CD14-positive monocyte (primary cell): ENCODE data around the gene PPP2R2C. TPM values are rescaled to one million over a fixed set of nuclear protein-coding genes. Genes with fewer than 3 reads are reported as not detected.

Source experiments
- DNase-seq, 3 donors: peaks; one replicate each; pipeline ENCODE4 v3.0.0-alpha.2; 2011 to 2022
- H2AFZ ChIP-seq: 2 replicates; pipeline ENCODE4 v1.6.0; 2012; ENCODE audit warnings: mild to moderate bottlenecking, low read depth, low read length, inconsistent platforms; ENCODE audit not compliant: insufficient read depth, poor library complexity, severe bottlenecking
- H3K27ac ChIP-seq, 2 donors: 1 replicate in 1 of 2; 2 replicates in 1 of 2; pipeline ENCODE4 v1.5.1; 2012 to 2013; ENCODE audit warnings: low read length in 2 of 2, control low read depth in 1 of 2, inconsistent platforms in 1 of 2, low read depth in 1 of 2, mild to moderate bottlenecking in 1 of 2
- H3K27me3 ChIP-seq, 2 donors: one replicate each; pipeline versions ENCODE4 v1.6.0 to v1.6.1; 2011 to 2013; ENCODE audit warnings: low read length in 2 of 2; ENCODE audit not compliant: control insufficient read depth in 2 of 2, insufficient read depth in 2 of 2
- H3K36me3 ChIP-seq, 2 donors: replicated peaks in 1 of 2; 1 replicate in 1 of 2; 2 replicates in 1 of 2; pipeline versions ENCODE4 v1.5.1 to v1.6.1; 2012 to 2013; ENCODE audit warnings: low read length in 2 of 2, control low read depth in 1 of 2, inconsistent platforms in 1 of 2, mild to moderate bottlenecking in 1 of 2; ENCODE audit not compliant: insufficient read depth in 2 of 2, control insufficient read depth in 1 of 2
- H3K4me1 ChIP-seq, 2 donors: 1 replicate in 1 of 2; 2 replicates in 1 of 2; pipeline versions ENCODE4 v1.5.1 to v1.6.1; 2012 to 2013; ENCODE audit warnings: low read length in 2 of 2, control low read depth in 1 of 2, inconsistent platforms in 1 of 2, mild to moderate bottlenecking in 1 of 2, moderate library complexity in 1 of 2; ENCODE audit not compliant: insufficient read depth in 2 of 2, control insufficient read depth in 1 of 2
- H3K4me2 ChIP-seq: replicated peaks from 2 replicates; pipeline ENCODE3; 2012; ENCODE audit warnings: low read length, moderate library complexity, mild to moderate bottlenecking; ENCODE audit not compliant: poor library complexity, severe bottlenecking; ENCODE audit errors: extremely low read depth
- H3K4me3 ChIP-seq, 3 experiments: fragments of 200-600 bp in 1 of 3; sonication (generic) in 1 of 3; replicated peaks in 1 of 3; 1 replicate in 2 of 3; 2 replicates in 1 of 3; pipeline ENCODE4 v1.5.1; 2011 to 2013; ENCODE audit warnings: low read length in 3 of 3, mild to moderate bottlenecking in 3 of 3, control low read depth in 2 of 3, low read depth in 2 of 3, inconsistent platforms in 1 of 3, moderate library complexity in 1 of 3
- H3K79me2 ChIP-seq: 2 replicates; pipeline ENCODE4 v1.6.0; 2012; ENCODE audit warnings: mild to moderate bottlenecking, control low read depth, inconsistent platforms, low read length, moderate library complexity; ENCODE audit not compliant: insufficient read depth
- H3K9ac ChIP-seq: 2 replicates; pipeline ENCODE4 v1.6.0; 2017; ENCODE audit warnings: low read length, mild to moderate bottlenecking; ENCODE audit not compliant: insufficient read depth, poor library complexity, severe bottlenecking
- H3K9me3 ChIP-seq, 2 donors: replicated peaks in 1 of 2; 1 replicate in 1 of 2; 2 replicates in 1 of 2; pipeline versions ENCODE4 v1.5.1 to v1.6.1; 2012 to 2013; ENCODE audit warnings: low read length in 2 of 2, control low read depth in 1 of 2; ENCODE audit not compliant: control insufficient read depth in 1 of 2, insufficient read depth in 1 of 2
- H4K20me1 ChIP-seq: 2 replicates; pipeline ENCODE4 v1.6.0; 2012; ENCODE audit warnings: mild to moderate bottlenecking, low read length, control low read depth, moderate library complexity; ENCODE audit not compliant: insufficient read depth
- H3K27ac Mint-ChIP-seq, 7 donors: one replicate each; pipeline ENCODE4 v1.8.0; 2020; ENCODE audit warnings: mild to moderate bottlenecking in 7 of 7, mixed read lengths in 7 of 7, moderate library complexity in 6 of 7, inconsistent platforms in 2 of 7
- H3K27me3 Mint-ChIP-seq, 3 donors: one replicate each; pipeline ENCODE4 v1.8.0; 2021 to 2022; ENCODE audit warnings: low read depth in 3 of 3, mild to moderate bottlenecking in 3 of 3, mixed read lengths in 3 of 3, moderate library complexity in 3 of 3, inconsistent platforms in 1 of 3
- H3K36me3 Mint-ChIP-seq, 2 donors: one replicate each; pipeline ENCODE4 v1.8.0; 2020; ENCODE audit warnings: mixed read lengths in 2 of 2, inconsistent platforms in 1 of 2, mild to moderate bottlenecking in 1 of 2
- H3K4me1 Mint-ChIP-seq: one replicate; pipeline ENCODE4 v1.8.0; 2020; ENCODE audit warnings: mild to moderate bottlenecking, mixed read lengths
- H3K4me3 Mint-ChIP-seq, 2 donors: one replicate each; pipeline ENCODE4 v1.8.0; 2020; ENCODE audit warnings: mild to moderate bottlenecking in 2 of 2, mixed read lengths in 2 of 2, moderate library complexity in 1 of 2
- H3K9me3 Mint-ChIP-seq, 7 donors: one replicate each; pipeline ENCODE4 v1.8.0; 2020 to 2022; ENCODE audit warnings: mixed read lengths in 7 of 7, mild to moderate bottlenecking in 6 of 7, moderate library complexity in 6 of 7, inconsistent platforms in 2 of 7
- WGBS: methylation state at CpG from one replicate; pipeline ENCODE4 v1.1.5; 2013; ENCODE audit warnings: missing lambda C conversion rate; ENCODE audit not compliant: insufficient coverage; 5-methylcytosine and 5-hydroxymethylcytosine counted together
- intact Hi-C, 2 donors: fragments of 100-400 bp; cut with micrococcal nuclease; formaldehyde crosslinking; loops; one replicate each; pipeline versions ENCODE4 v1.15.0 to v1.15.1; 2023
- polyA plus RNA-seq, 3 donors: library from polyadenylated mRNA; depleted of rRNA in 1 of 3; unstranded in 2 of 3; stranded (reverse) in 1 of 3; fragments of 300-500 nt in 2 of 3; fragments of >200 nt in 1 of 3; fragmentation: Illumina TruSeq in 2 of 3; gene quantifications; 1 replicate in 2 of 3; 2 replicates in 1 of 3; pipeline ENCODE4 v1.2.3, GENCODE V29; 2012 to 2021
- TF ChIP-seq, protein P1 (sequence below): fragments of 200-600 bp; IDR thresholded peaks from one replicate; pipeline ENCODE4 v1.8.0; 2022; ENCODE audit warnings: antibody characterized with exemption, mild to moderate bottlenecking

PPP2R2C gene
- polyA plus RNA-seq, 3 donors, result not detected

DNA sequence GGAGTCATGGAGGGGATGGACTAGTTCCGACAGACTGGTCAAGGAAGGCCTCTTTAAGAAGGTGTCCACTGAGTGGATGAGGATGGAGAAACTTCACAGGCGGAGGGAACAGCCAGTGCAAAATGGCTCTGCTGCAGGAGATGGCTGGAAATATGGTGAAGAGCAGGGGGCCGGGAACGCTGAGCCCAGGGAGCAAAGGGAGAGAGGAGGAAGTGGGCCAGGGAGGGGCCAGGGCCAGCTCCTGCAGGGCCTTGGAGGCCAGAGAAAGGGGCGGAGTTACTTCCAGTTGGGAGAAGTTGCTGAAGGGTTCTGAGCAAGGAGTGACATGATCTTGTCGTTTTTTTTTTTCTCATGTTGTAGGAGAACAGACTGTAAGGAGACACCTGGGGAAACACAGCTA is 108.3 kb downstream of the PPP2R2C start:
- H4K20me1 ChIP-seq, result no peaks in the 10 kb centered on the region
- H3K79me2 ChIP-seq, result no peaks in the 10 kb centered on the region
- H3K4me1 Mint-ChIP-seq, result no peaks in the 10 kb centered on the region
- peaks cover 0 to 3% (median 0%) of the 10 kb centered on the region in 7 donors for H3K9me3 Mint-ChIP-seq
- no peak overlapping the region for H3K4me2 ChIP-seq
- H3K27me3 ChIP-seq, result no peaks in the 10 kb centered on the region
- H3K27ac Mint-ChIP-seq, result no peak overlapping the region
- no peak overlapping the region for H2AFZ ChIP-seq
- TF ChIP-seq, protein P1, sequence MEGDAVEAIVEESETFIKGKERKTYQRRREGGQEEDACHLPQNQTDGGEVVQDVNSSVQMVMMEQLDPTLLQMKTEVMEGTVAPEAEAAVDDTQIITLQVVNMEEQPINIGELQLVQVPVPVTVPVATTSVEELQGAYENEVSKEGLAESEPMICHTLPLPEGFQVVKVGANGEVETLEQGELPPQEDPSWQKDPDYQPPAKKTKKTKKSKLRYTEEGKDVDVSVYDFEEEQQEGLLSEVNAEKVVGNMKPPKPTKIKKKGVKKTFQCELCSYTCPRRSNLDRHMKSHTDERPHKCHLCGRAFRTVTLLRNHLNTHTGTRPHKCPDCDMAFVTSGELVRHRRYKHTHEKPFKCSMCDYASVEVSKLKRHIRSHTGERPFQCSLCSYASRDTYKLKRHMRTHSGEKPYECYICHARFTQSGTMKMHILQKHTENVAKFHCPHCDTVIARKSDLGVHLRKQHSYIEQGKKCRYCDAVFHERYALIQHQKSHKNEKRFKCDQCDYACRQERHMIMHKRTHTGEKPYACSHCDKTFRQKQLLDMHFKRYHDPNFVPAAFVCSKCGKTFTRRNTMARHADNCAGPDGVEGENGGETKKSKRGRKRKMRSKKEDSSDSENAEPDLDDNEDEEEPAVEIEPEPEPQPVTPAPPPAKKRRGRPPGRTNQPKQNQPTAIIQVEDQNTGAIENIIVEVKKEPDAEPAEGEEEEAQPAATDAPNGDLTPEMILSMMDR, result no peak
- no peaks in the 10 kb centered on the region for H3K36me3 ChIP-seq
- H3K4me3 ChIP-seq, result no peak overlapping the region
- no peak for DNase-seq
- H3K27ac ChIP-seq, result no peak overlapping the region
- no peaks in the 10 kb centered on the region for H3K36me3 Mint-ChIP-seq
- 73% methylated on average over 6 of the region's 6 CpGs for WGBS
- peaks cover 0 to 2% of the 10 kb centered on the region in 2 donors for H3K9me3 ChIP-seq
- intact Hi-C loops, result no loop called here
- H3K27me3 Mint-ChIP-seq, result peaks cover 0 to 9% (median 3%) of the 10 kb centered on the region in 3 donors
- H3K9ac ChIP-seq, result no peak overlapping the region
- no peaks in the 10 kb centered on the region for H3K4me1 ChIP-seq
- no peak overlapping the region for H3K4me3 Mint-ChIP-seq

GRCh38 chr4:6362896-6363295 is 109.5 kb downstream of the PPP2R2C start:
- no peak overlapping the region for H2AFZ ChIP-seq
- DNase-seq, result no peak
- no peak overlapping the region for H3K9ac ChIP-seq
- H3K27me3 ChIP-seq, result no peaks in the 10 kb centered on the region
- H3K4me2 ChIP-seq, result no peak overlapping the region
- Mint-ChIP-seq H3K27ac (no peak overlapping the region), H3K4me3 (no peak overlapping the region), H3K27me3 (peaks cover 0 to 6% (median 5%) of the 10 kb centered on the region in 3 donors), H3K4me1 (no peaks in the 10 kb centered on the region), H3K9me3 (peaks cover 0 to 5% (median 0%) of the 10 kb centered on the region in 7 donors), H3K36me3 (no peaks in the 10 kb centered on the region)
- no peak overlapping the region for H3K4me3 ChIP-seq
- no peaks in the 10 kb centered on the region for H3K79me2 ChIP-seq
- TF ChIP-seq, protein P1, result no peak
- peaks cover 0 to 2% of the 10 kb centered on the region in 2 donors for H3K9me3 ChIP-seq
- H3K27ac ChIP-seq, result no peak overlapping the region
- no peaks in the 10 kb centered on the region for H3K36me3 ChIP-seq
- WGBS, result 30% methylated on average over 7 of the region's 8 CpGs
- intact Hi-C loops, result no loop called here
- no peaks in the 10 kb centered on the region for H3K4me1 ChIP-seq
- no peaks in the 10 kb centered on the region for H4K20me1 ChIP-seq
